ENCODE data around the gene NTHL1. TPM values are rescaled to one million over a fixed set of nuclear protein-coding genes. Genes with fewer than 3 reads are reported as not detected.

Gene NTHL1
- polyA plus RNA-seq, 1 experiment = 21.0 TPM

- CTCF ChIA-PET = no interaction called here
- H3K4me3 ChIP-seq (ENCODE audit: low read depth, low read length) = peak overlapping the region; percentile 29
- TF ChIP-seq CTCF (IDR thresholded peaks at IDR 0.05; ENCODE audit: insufficient read depth, low read depth, low read length) = no peak
Observed at GRCh38 chr16:1990351-1991134, 57.1 kb downstream of the NTHL1 start.

GRCh38 chr16:1990101-1990350 lies 57.6 kb downstream of the NTHL1 start:
- Histone ChIP-seq H3K27me3 (ENCODE audit: control insufficient read depth, insufficient read depth, low read length) (peaks cover 2% of the 10 kb centered on the region; the same call in 1 of the 2 replicates), H3K4me3 (ENCODE audit: low read depth, low read length) (peak overlapping the region; percentile 29), H3K36me3 (ENCODE audit: control insufficient read depth, insufficient read depth, low read length) (peaks cover 15% of the 10 kb centered on the region)
- no peak for DNase-seq (ENCODE audit: low read depth)
- CTCF ChIA-PET = no interaction called here
- TF ChIP-seq CTCF (IDR thresholded peaks at IDR 0.05; ENCODE audit: insufficient read depth, low read depth, low read length) = no peak
- POLR2A ChIA-PET = no interaction called here

More at GRCh38 chr16:1990351-1991134, 57.1 kb downstream of the NTHL1 start:
- POLR2A ChIA-PET = no interaction called here
- Histone ChIP-seq H3K27me3 (ENCODE audit: control insufficient read depth, insufficient read depth, low read length) (peaks cover 2% of the 10 kb centered on the region; the same call in 1 of the 2 replicates), H3K36me3 (ENCODE audit: control insufficient read depth, insufficient read depth, low read length) (peaks cover 15% of the 10 kb centered on the region)
- no peak for DNase-seq (ENCODE audit: low read depth)

Small RNAs within 50 kb of the gene (small RNA-seq; reads per million reads assigned to genes)
- gene MIR1225 (ENCODE audit: insufficient read length, low read depth, low replicate concordance) (not detected), gene RN7SL219P (ENCODE audit: insufficient read length, low read depth, low replicate concordance) (not detected)

Other genes with a start within 250 kb of the NTHL1 start
- gene HAGH, start 221.0 kb downstream of the NTHL1 start, polyA plus RNA-seq (2011; rRNA removed) = 32.2 and 51.6 TPM in 2 replicates
- 52.5 and 53.1 TPM in 2 replicates for gene FAHD1, start 220.6 kb downstream of the NTHL1 start, polyA plus RNA-seq (2011; rRNA removed)
- gene MEIOB, start 175.7 kb downstream of the NTHL1 start, polyA plus RNA-seq (2011; rRNA removed) = 0.25 and 0.28 TPM in 2 replicates
- not detected in 2 replicates for gene HS3ST6, start 129.4 kb downstream of the NTHL1 start, polyA plus RNA-seq (2011; rRNA removed)
- gene MSRB1, start 104.6 kb downstream of the NTHL1 start, polyA plus RNA-seq (2011; rRNA removed) = 44.4 and 61.9 TPM in 2 replicates
- not detected in 2 replicates for gene RPL3L, start 93.1 kb downstream of the NTHL1 start, polyA plus RNA-seq (2011; rRNA removed)
- gene NDUFB10, start 88.3 kb downstream of the NTHL1 start, polyA plus RNA-seq (2011; rRNA removed) = 155 and 183 TPM in 2 replicates
- 3,098 and 4,041 TPM in 2 replicates for gene RPS2, start 83.0 kb downstream of the NTHL1 start, polyA plus RNA-seq (2011; rRNA removed)
- not detected in 2 replicates for gene RNF151, start 81.0 kb downstream of the NTHL1 start, polyA plus RNA-seq (2011; rRNA removed)
- gene TBL3, start 75.8 kb downstream of the NTHL1 start, polyA plus RNA-seq (2011; rRNA removed) = 16.5 and 33.1 TPM in 2 replicates
- gene NOXO1, start 66.4 kb downstream of the NTHL1 start, polyA plus RNA-seq (2011; rRNA removed) = 0.17 TPM in 1 of 2 replicates, not detected in the other
- gene GFER, start 63.6 kb downstream of the NTHL1 start, polyA plus RNA-seq (2011; rRNA removed) = 14.6 and 19.8 TPM in 2 replicates
- 2.5 and 3.3 TPM in 2 replicates for gene SYNGR3, start 57.9 kb downstream of the NTHL1 start, polyA plus RNA-seq (2011; rRNA removed)
- gene ZNF598, start 38.0 kb downstream of the NTHL1 start, polyA plus RNA-seq (2011; rRNA removed) = 14.4 and 23.0 TPM in 2 replicates
- gene NPW, start 28.0 kb downstream of the NTHL1 start, polyA plus RNA-seq (2011; rRNA removed) = 0.26 and 0.33 TPM in 2 replicates
- 62.1 and 107 TPM in 2 replicates for gene NHERF2, start 20.9 kb downstream of the NTHL1 start, polyA plus RNA-seq (2011; rRNA removed)
- 30.5 and 66.3 TPM in 2 replicates for gene TSC2, start 151 bp upstream of the NTHL1 start, polyA plus RNA-seq (2011; rRNA removed)
- 40.1 and 76.1 TPM in 2 replicates for gene PKD1, start 88.1 kb upstream of the NTHL1 start, polyA plus RNA-seq (2011; rRNA removed)
- gene RAB26, start 100.8 kb upstream of the NTHL1 start, polyA plus RNA-seq (2011; rRNA removed) = 0.36 and 0.67 TPM in 2 replicates
- gene TRAF7, start 107.9 kb upstream of the NTHL1 start, polyA plus RNA-seq (2011; rRNA removed) = 37.0 and 68.1 TPM in 2 replicates
- gene CASKIN1, start 148.8 kb upstream of the NTHL1 start, polyA plus RNA-seq (2011; rRNA removed) = 0.01 and 0.02 TPM in 2 replicates
- 40.0 and 62.7 TPM in 2 replicates for gene MLST8, start 157.6 kb upstream of the NTHL1 start, polyA plus RNA-seq (2011; rRNA removed)
- gene BRICD5, start 163.0 kb upstream of the NTHL1 start, polyA plus RNA-seq (2011; rRNA removed) = 1.5 and 1.7 TPM in 2 replicates
- gene PGP, start 167.0 kb upstream of the NTHL1 start, polyA plus RNA-seq (2011; rRNA removed) = 6.1 and 7.7 TPM in 2 replicates
- gene E4F1, start 175.8 kb upstream of the NTHL1 start, polyA plus RNA-seq (2011; rRNA removed) = 11.3 and 17.6 TPM in 2 replicates
- gene DNASE1L2, start 188.6 kb upstream of the NTHL1 start, polyA plus RNA-seq (2011; rRNA removed) = 0.33 and 0.38 TPM in 2 replicates
- 36.9 and 63.9 TPM in 2 replicates for gene ECI1, start 203.8 kb upstream of the NTHL1 start, polyA plus RNA-seq (2011; rRNA removed)
- gene RNPS1, start 220.3 kb upstream of the NTHL1 start, polyA plus RNA-seq (2011; rRNA removed) = 101 and 129 TPM in 2 replicates

Measured in BJ (cell line).